H7 (cell line): ENCODE data around the gene AXDND1. TPM values are rescaled to one million over a fixed set of nuclear protein-coding genes. Genes with fewer than 3 reads are reported as not detected.

Source experiments
- DNase-seq: peaks from one replicate; pipeline ENCODE4 v3.0.0; 2012
- H3K27me3 ChIP-seq: 2 replicates; pipeline ENCODE4 v1.6.0; 2011; ENCODE audit warnings: mild to moderate bottlenecking, low read length; ENCODE audit not compliant: control insufficient read depth, insufficient read depth
- H3K36me3 ChIP-seq: replicated peaks from 2 replicates; pipeline ENCODE4 v1.5.1; 2011; ENCODE audit warnings: low read length; ENCODE audit not compliant: control insufficient read depth, insufficient read depth
- H3K4me3 ChIP-seq: 2 replicates; pipeline ENCODE4 v1.5.1; 2011; ENCODE audit warnings: low read depth, mild to moderate bottlenecking, control low read depth, low read length, moderate library complexity; ENCODE audit not compliant: insufficient read depth
- total RNA-seq: library from RNA; depleted of rRNA; stranded (reverse); fragments of >200 nt; shearing (Covaris generic); gene quantifications from 2 replicates; pipeline ENCODE4 v1.2.3, GENCODE V29; 2014; rRNA removed

The AXDND1 gene
- total RNA-seq, 1 experiment from 2014 or later, result 0.76 TPM

DNA sequence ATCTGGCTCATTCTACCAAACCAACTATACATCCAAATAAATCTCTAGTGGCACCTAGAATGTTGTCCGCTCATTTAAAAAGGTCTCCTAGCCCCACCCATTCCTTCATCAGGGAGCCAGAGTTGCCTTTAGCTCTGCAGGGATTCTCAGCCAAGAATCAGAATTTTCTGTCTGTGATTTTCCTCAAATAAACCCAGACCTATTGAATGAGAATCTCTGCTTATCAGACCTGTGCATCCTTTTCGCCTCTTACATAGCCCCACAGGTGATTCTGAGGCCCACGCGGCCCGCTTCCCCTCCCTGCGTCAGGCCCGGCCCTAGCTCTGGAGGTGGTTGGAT, 225.5 kb downstream of the AXDND1 start:
- peaks cover 10% of the 10 kb centered on the region for H3K27me3 ChIP-seq

DNA sequence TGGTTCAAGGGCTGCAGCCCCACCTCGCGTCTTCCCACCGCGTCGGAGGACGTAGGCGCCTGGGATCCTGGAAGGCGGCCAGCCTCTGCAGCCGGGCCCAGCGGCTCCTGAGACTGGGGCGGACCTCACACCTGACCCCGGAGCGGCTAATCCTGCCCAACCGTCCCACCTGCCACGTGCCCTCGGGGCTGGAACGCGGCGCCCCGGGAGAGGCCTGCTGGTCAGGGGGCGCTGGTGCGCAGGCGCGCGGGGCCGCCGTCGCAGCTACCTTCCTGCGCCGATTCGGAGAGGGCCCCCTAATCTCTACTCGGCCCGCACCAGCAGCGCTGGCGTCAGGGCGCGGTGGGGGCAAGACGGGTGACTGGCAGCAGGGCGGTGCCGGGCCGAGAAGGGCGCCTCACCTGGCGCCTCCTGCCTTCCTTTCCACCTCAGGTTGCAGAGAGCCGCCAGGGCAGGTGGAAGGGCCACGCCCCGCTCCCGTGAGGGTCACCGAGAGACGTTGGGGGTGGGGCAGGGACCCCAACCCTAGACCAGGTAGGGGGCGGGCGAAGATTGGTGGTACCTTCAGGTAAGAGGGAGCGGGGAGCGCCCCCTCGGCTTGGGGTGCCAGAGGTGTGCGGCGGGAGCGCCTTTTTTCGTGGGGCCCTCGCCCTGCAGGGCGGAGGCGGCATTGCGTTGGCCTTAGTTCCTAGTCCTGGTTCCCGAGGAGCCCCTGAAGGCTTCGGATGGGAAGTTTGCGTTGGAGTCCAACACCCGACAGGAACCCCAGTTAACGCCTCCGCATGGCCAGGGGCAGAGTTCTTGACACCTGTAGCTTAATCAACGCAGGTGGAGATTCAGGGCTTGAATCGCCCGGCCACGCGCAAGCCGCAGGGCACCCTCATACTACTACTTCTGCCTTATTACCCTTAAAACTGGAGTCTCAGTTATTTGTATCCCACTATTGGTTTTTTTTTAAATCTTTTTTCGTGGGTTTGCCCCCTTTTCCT, 226.1 kb downstream of the AXDND1 start, which contains the start of gene TDRD5:
TSS of gene TDRD5 (plus strand) at position 241 of the 989 bp plus-strand sequence. CDS start 784 bp downstream, outside the sequence.
- H3K4me3 ChIP-seq, result peak within 1 kb of the TSS; percentile 14; the same call in 1 of the 2 replicates
- no peaks in the 10 kb centered on the region for H3K36me3 ChIP-seq
- H3K27me3 ChIP-seq, result peaks cover 7% of the 10 kb centered on the region
- peak; percentile 78 for DNase-seq

More for the DNA sequence above, 225.5 kb downstream of the AXDND1 start:
- no peak for DNase-seq
- Histone ChIP-seq H3K36me3 (no peaks in the 10 kb centered on the region), H3K4me3 (no peak overlapping the region; the same call in 1 of the 2 replicates)

GRCh38 chr1:179598631-179599030, 232.9 kb downstream of the AXDND1 start:
- H3K27me3 ChIP-seq, result no peaks in the 10 kb centered on the region
- no peak overlapping the region for H3K4me3 ChIP-seq
- no peak for DNase-seq
- no peaks in the 10 kb centered on the region for H3K36me3 ChIP-seq

DNA sequence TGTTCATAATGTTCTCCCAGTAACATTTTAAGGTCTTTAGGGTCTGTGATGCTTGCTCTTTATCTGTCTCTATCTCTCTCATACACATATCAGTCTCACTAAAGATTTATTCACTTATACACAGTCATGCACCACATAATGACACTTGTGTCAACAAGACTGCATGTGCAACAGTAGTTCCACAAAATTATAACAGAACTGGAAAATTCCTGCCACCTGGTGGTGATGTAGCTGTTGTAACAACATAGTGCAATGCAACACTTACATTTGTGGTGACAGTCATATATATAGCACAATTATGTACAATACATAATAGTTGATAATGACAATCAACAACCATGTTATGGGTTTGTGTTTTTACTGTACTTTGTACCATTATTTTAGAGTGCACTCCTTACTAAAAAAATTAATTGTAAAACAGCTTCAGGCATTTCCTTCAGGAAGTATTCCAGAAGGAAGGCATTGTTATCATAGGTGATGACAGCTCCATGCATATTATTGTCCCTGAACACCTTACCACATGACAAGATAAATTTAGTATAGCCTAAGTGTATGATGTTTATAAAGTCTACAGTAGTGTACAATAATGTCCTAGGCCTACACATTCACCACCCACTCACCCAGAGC, 234.0 kb downstream of the AXDND1 start:
- Histone ChIP-seq H3K4me3 (no peak overlapping the region), H3K27me3 (no peaks in the 10 kb centered on the region), H3K36me3 (no peaks in the 10 kb centered on the region)
- DNase-seq, result no peak

- Histone ChIP-seq H3K27me3 (no peaks in the 10 kb centered on the region), H3K4me3 (no peak overlapping the region), H3K36me3 (no peaks in the 10 kb centered on the region)
- DNase-seq, result no peak
Measured at GRCh38 chr1:179601093-179601492, 235.3 kb downstream of the AXDND1 start.

Other genes starting within 250 kb of the AXDND1 start
- gene ABL2, start 136.3 kb upstream of the AXDND1 start, total RNA-seq, result 7.9 and 11.6 TPM in 2 replicates
- 2.7 and 2.8 TPM in 2 replicates for gene SOAT1, start 72.2 kb upstream of the AXDND1 start, total RNA-seq
- gene NPHS2, start 210.0 kb downstream of the AXDND1 start, total RNA-seq, result not detected in 2 replicates
- 0.11 and 0.28 TPM in 2 replicates for gene TDRD5, start 225.9 kb downstream of the AXDND1 start, total RNA-seq